ENCODE measurements around the gene IL1A.

IL1A gene

GRCh38 chr2:112726487-112727190, 57.7 kb downstream of the IL1A start:
- DNase-seq (ENCODE audit: low read depth) = peak; percentile 75

- DNase-seq (ENCODE audit: low read depth) = no peak
Observed at GRCh38 chr2:112725545-112726457, 58.5 kb downstream of the IL1A start.

- DNase-seq (ENCODE audit: low read depth) = no peak
Observed at GRCh38 chr2:112724591-112725525, 59.4 kb downstream of the IL1A start.

- DNase-seq (ENCODE audit: low read depth) = no peak
Observed at GRCh38 chr2:112723995-112724394, 60.3 kb downstream of the IL1A start.

Data from HS-5 (cell line).